Measurements from ENCODE around the gene LRCH2.
"Not testable (repeated sequence)": the region's sequence is repeated elsewhere in the genome, so short reads cannot be mapped to it uniquely, and the experiment has no call there.

Gene LRCH2

GRCh38 chrX:115209547-115209946 lies 24.3 kb downstream of the LRCH2 start:
- not testable (repeated sequence) for DNase-seq

DNA sequence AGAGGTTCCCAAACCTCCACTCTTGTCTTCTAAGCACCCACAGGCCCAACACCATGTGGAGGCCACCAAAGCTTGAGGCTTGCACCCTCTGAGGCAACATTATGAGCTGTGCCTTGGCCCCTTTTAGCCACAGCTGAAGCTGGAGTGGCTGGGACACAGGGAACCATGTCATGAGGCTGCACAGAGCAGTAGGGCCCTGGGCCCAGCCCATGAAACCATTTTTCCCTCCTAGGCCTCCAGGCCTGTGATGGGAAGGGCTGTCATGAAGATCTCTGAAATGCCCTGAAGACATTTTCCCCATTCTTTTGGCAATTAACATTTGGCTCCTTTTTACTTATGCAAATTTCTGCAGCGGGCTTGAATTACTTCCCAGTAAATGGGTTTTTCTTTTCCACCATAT lies 29.9 kb downstream of the LRCH2 start:
- DNase-seq: no peak

GRCh38 chrX:115192244-115192700 lies 41.6 kb downstream of the LRCH2 start:
- no peak for DNase-seq

DNA sequence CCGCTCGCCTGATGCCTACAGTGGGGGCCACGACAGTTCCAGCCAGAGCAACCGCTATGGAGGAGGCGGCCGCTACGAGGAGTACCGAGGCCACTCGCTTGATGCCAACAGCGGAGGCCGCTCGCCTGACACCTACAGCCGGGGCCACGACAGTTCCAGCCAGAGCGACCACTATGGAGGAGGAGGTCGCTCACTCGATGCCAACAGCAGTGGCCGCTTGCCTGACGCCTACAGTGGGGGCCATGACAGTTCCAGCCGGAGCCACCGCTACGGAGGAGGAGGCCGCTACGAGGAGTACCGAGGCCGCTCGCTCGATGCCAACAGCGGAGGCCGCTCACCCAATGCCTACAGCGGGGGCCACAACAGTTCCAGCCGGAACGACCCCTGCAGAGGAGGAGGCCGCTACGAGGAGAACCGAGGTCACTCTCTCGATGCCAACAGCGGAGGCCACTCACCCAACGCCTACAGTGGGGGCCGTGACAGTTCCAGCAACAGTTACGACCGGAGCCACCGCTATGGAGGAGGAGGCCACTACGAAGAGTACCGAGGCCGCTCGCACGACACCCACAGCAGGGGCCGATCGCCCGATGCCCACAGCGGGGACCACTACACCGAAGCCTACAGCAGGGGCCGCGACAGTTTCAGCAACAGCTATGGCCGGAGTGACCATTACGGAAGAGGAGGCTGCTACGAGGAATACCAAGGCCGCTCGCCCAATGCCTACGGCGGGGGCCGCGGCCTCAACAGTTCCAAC lies 42.2 kb downstream of the LRCH2 start:
- DNase-seq: no peak

DNA sequence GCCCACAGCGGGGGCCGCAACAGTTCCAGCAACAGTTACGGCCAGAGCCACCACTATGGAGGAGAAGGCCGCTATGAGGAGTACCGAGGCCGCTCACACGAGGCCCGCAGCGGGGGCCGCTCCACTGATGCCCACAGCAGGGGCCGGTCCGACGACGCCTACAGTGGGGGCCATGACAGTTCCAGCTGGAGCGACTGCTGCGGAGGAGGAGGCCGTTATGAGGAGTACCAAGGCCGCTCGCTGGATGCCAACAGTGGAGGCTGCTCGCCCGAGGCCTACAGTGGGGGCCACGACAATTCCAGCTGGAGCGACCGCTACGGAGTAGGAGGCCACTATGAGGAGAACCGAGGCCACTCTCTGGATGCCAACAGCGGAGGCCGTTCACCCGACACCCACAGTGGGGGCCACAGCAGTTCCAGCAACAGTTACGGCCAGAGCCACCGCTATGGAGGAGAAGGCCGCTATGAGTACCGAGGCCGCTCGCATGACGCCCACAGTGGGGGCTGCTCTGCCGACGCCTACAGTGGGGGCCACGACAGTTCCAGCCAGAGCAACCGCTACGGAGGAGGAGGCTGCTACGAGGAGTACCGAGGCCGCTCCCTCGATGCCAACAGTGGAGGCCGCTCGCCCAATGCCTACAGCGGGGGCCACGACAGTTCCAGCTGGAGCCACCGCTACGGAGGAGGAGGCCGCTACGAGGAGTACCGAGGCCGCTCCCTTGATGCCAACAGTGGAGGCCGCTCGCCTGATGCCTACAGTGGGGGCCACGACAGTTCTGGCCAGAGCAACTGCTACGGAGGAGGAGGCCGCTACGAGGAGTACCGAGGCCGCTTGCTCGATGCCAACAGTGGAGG lies 43.0 kb downstream of the LRCH2 start:
- DNase-seq: no peak

DNA sequence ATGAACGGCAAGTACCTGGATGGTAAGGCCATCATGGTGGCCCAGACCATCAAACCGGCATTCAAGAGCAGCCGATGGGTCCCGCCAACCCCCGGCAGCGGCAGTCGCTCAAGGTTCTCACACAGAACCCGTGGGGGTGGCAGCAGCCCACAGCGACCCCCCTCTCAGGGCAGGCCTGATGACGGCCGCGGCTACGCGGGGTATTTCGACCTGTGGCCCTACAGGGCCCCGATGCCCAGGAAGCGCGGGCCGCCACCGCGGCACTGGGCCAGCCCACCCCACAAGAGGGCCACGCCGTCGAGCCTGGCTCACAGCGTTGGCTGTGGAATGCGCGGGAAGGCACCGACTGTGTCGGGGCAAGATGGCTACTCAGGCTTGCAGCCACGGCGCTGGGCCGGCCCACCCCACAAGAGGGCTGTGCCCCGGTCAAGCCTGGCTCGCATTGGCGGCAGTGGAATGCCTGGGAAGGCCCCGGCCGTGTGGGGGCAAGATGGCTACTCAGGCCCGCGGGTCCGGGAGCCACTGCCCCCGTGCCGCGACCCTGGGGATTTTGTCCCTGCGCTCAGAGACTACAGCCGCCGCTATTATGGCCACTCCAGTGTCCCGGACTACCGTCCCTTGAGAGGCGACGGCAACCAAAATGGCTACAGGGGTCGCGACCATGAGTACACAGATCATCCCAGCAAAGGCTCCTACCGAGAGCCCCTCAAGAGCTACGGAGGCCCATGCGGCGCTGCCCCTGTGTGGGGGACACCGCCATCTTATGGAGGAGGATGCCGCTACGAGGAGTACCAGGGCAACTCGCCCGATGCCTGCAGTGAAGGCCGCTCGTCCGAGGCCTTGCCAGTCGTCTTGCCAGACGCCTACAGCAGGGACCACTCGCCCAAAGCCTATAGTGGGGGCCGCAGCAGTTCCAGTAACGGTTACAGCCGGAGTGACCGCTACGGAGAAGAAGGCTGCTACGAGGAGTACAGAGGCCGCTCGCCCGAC lies 44.0 kb downstream of the LRCH2 start:
- no peak for DNase-seq

DNA sequence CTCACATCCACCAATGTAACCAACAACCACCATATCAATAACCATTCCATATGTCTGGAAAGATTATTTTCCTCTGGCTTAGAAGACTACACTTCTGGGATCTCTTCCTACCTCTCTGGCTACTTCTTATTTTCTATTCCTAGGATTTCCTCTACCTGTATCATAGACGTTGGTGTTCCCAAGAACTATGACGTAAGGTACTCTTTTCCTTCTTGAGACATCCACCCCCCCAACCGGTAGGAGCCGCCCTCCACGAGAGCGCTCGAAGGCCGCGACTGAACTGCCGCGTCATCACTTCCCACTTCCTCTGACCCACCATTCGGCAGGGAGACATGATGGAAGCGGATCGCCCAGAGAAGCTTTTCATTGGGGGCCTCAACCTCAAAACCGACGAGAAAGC lies 44.8 kb downstream of the LRCH2 start, which contains the start of gene RBMXL3:
Gene RBMXL3 (plus strand): TSS at position 301 of the 400 bp plus-strand sequence. CDS start 32 bp downstream, at position 333.
- DNase-seq: no peak

GRCh38 chrX:115183980-115184379 lies 49.9 kb downstream of the LRCH2 start:
- no peak for DNase-seq

- DNase-seq: no peak
Measured at GRCh38 chrX:115178473-115178872, 55.4 kb downstream of the LRCH2 start.

- DNase-seq: no peak
Measured at GRCh38 chrX:115177932-115178331, 56.0 kb downstream of the LRCH2 start.

- no peak for DNase-seq
Measured at GRCh38 chrX:115174548-115174947, 59.3 kb downstream of the LRCH2 start.

DNA sequence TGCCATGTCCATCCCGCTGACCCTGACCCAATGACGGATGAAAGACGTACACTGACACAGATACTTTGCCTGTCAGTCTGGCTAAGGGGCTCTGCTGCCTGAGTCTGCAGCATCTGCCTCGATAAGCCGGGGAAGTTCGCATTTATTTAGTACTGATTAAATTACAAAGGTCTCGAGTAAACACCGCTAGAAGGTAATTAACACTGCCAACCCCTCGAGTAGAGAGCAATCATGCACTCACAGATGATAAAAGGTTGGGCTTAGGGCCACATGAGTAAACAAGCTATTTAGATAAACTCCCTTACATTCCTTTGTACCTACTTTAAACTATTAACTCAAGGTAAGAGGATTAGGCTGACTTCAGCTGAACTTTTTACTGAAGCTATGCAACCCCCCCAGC lies 60.7 kb downstream of the LRCH2 start:
- no peak for DNase-seq

GRCh38 chrX:115147220-115147619 lies 86.7 kb downstream of the LRCH2 start:
- DNase-seq: no peak

- DNase-seq: no peak
Measured at GRCh38 chrX:115142057-115142456, 91.8 kb downstream of the LRCH2 start.

DNA sequence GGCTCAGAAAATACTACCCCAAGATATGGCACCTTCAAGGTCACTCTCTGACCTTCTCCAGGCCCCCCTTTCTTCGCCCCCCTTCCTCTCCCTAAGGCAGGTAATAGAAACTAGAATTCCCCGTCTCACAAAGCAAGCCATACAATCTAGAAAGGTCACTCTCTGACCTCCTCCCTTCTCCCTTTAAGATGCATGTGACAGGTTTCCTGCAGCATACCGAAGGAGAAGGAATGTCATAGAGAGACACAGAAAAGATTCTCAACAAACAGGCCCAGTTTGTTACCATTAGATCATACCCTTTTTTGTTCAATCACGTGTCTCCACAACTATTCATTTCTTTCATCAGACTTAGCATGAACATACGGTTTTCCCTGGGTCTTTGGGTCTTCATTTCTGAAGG lies 95.9 kb downstream of the LRCH2 start:
- DNase-seq: no peak

GRCh38 chrX:115134382-115134781 lies 99.5 kb downstream of the LRCH2 start:
- DNase-seq: no peak

DNA sequence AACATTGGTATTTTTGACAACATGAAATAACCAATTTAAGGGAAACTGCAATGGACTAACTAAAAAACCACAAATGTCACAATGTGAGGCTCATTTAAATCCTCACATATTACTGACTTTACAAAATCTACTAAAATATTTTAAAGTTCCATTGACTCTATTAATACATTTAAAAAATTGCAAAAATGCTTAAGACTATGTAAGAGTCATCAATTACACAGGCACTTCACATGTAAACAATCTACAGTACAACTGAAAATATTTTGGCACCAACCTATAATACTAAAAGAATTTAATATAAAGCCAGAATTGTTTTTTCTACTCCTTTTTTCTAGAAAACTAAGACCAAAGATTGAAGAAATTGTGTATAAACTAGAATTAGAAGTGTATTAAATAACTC lies 121.5 kb downstream of the LRCH2 start:
- DNase-seq: no peak

DNA sequence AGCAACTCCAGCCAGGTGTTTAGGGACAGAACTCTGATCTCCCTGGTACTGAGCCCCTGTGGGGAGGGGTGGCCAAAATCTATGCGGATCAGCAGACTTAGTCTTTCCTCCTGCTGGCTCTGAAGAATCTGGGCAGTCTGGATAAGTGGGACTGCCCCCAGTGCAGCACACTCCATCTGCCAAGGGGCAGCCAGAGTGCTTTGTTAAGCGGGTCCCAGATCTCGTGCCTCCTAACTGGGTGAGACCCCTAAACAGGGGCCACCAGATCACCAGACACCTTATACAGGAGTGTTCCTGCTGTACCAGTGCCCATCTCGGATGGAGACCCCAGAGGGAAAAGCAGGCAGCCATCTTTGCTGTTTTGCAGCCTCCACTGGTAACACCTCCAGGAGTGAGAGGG lies 135.0 kb downstream of the LRCH2 start:
- DNase-seq: no peak

- no peak for DNase-seq
Measured at GRCh38 chrX:115093191-115093590, 140.7 kb downstream of the LRCH2 start.

DNA sequence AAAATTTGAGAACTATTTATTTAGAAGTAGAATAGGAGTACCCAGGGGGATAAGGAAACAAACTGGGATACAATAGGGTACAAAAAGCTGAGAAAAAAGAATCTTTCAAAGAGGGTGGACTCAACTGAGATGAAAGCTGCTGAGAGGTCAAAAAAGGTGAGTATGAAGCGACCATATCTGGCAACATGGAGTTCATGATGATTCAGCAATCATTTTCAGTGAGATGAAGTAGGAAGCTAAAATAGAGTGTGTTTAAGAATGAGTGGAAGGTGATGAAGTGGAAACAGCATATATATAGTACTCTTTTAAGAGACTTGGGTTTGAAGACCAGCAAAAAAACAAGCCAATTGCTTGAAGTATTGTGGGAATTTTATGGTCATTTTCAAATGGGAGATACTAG lies 144.5 kb downstream of the LRCH2 start:
- DNase-seq: no peak

GRCh38 chrX:115068896-115069295 lies 165.0 kb downstream of the LRCH2 start:
- no peak for DNase-seq

DNA sequence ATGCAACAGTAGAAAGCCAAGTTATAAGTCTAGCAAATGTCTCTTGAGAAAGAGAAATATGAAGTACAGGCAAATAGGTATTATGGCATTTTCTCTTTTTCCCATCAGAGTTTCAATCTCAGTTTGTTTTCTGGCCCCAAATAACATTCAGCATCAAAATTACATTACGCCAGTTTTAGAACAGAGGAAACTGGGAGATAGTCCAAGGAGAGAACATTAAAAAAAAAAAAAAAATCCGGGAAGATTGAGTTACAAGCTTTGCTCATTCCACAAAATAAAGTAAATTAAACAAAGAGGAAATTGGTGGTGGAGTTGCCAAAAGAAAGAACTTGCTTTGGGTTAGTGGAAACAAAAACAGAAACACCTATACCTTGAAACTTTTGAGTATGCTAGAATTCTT lies 166.1 kb downstream of the LRCH2 start:
- DNase-seq: no peak

GRCh38 chrX:115065304-115065703 lies 168.6 kb downstream of the LRCH2 start:
- no peak for DNase-seq

Measured in CD4-positive, alpha-beta T cell treated with Interleukin-4 for 1 hour (primary cell).